ENCODE results near the gene CCDC8. TPM values are rescaled to one million over a fixed set of nuclear protein-coding genes. Genes with fewer than 3 reads are reported as not detected.

CCDC8 gene
- total RNA-seq, 3 donors from 2014 or later: 2.2 to 29.7 (median 16.4) TPM

DNA sequence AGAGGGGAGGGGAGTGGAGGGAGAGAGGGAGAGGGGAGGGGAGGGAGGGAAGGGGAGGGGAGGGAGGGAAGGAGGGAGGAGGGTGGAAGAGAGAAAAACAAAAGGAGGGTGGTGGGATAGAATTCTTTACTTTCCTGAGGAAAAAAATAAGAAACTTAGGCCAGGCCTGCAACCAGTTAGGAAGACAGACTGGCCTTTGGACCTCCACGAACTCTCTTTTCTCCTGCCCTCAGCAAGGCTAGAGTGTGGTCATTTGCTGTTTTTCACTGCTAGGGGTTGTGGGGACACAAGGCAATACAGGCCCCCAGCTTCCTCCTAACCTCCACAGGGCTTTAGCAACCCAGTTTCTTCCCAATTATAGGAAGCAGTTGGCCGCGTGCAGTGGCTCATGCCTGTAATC, 4.2 kb downstream of the CCDC8 start:
- intact Hi-C loops (cut with DNase I; ENCODE audit: low total_unique reads): no loop called here
- no peaks in the 10 kb centered on the region for H3K9me3 ChIP-seq
- peak overlapping the region; percentile 58 to 66 for H3K27ac ChIP-seq
- no peak overlapping the region for H3K4me3 ChIP-seq
- no peaks in the 10 kb centered on the region for H3K36me3 ChIP-seq
- H3K27me3 ChIP-seq: peaks cover 0 to 4% of the 10 kb centered on the region in 2 donors
- H3K4me1 ChIP-seq: peaks cover 0 to 3% of the 10 kb centered on the region in 2 donors
- DNase-seq (ENCODE audit: low spot score in 2 of 2): no peak
- TF ChIP-seq POLR2A (IDR thresholded peaks at IDR 0.05): no peak
- TF ChIP-seq POLR2AphosphoS5 (IDR thresholded peaks at IDR 0.05): no peak
- TF ChIP-seq CTCF (IDR thresholded peaks at IDR 0.05): no peak

- H3K27ac ChIP-seq: peak overlapping the region; percentile 66 to 84
- H3K4me1 ChIP-seq: peaks cover 0 to 3% of the 10 kb centered on the region in 2 donors
- no peaks in the 10 kb centered on the region for H3K9me3 ChIP-seq
- no peaks in the 10 kb centered on the region for H3K36me3 ChIP-seq
- intact Hi-C loops (cut with DNase I; ENCODE audit: low total_unique reads): no loop called here
- peak overlapping the region in 2 of 3 donors; percentile 38 to 58 for H3K4me3 ChIP-seq
- H3K27me3 ChIP-seq: peaks cover 0 to 4% of the 10 kb centered on the region in 2 donors
- TF ChIP-seq CTCF (IDR thresholded peaks at IDR 0.05) (no peak), POLR2AphosphoS5 (IDR thresholded peaks at IDR 0.05) (peak in 1 of 3 donors; percentile 52)
- peak in 1 of 2 donors; percentile 75 for DNase-seq (ENCODE audit: low spot score in 2 of 2)
Measured at GRCh38 chr19:46408664-46409039, 4.7 kb downstream of the CCDC8 start.

DNA sequence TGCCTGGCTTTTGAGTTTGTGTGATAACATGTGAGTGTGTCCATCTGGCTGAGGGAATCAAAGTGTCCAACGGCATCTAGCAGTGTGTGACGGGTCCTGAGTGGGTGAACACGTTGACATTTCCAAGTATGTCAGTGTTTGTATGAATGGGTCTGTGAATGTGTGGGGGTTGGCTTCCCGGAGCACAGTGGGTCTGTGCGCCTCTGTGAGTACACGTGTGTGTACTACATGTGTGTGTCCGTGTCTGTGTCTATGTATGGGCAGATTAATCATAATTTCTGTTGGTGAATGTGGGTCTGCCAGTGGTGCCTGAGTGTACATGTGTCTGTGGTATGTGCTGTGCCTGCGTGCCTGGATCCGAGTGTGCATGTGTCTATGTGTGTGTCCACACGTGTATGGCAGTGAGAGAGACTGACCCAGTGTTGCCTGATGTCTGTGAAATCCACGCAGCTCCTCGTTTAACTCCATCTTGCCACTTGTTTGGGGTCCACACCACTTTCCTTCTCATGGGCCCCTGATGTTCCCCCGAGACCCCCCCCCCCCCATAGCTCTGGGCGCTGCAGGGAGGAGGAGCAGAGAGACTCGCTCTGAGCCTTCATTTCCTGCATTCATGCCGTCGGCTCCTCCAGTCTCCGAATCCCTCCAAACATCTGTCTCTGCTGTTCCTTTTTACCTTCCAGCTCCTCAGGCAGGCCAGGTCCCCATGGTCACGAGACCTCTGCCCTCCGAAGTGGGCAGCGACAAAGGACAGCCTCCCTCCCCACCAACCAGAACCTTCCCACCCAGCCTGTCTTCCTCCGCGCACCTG, 5.3 kb downstream of the CCDC8 start:
- H3K4me3 ChIP-seq: peak overlapping the region in 2 of 3 donors; percentile 38 to 58
- no peaks in the 10 kb centered on the region for H3K9me3 ChIP-seq
- peak overlapping the region; percentile 66 to 84 for H3K27ac ChIP-seq
- H3K36me3 ChIP-seq: no peaks in the 10 kb centered on the region
- intact Hi-C loops (cut with DNase I; ENCODE audit: low total_unique reads): no loop called here
- H3K27me3 ChIP-seq: peaks cover 0 to 4% of the 10 kb centered on the region in 2 donors
- no peak for DNase-seq (ENCODE audit: low spot score in 2 of 2)
- H3K4me1 ChIP-seq: peaks cover 0 to 3% of the 10 kb centered on the region in 2 donors
- TF ChIP-seq POLR2A (IDR thresholded peaks at IDR 0.05): no peak
- TF ChIP-seq POLR2AphosphoS5 (IDR thresholded peaks at IDR 0.05): no peak
- TF ChIP-seq CTCF (IDR thresholded peaks at IDR 0.05): no peak

GRCh38 chr19:46406976-46407375, 6.4 kb downstream of the CCDC8 start:
- H3K4me1 ChIP-seq: peaks cover 3% of the 10 kb centered on the region in 2 donors
- H3K27ac ChIP-seq: peak overlapping the region; percentile 29 to 48
- peaks cover 0 to 4% of the 10 kb centered on the region in 2 donors for H3K27me3 ChIP-seq
- no peak overlapping the region for H3K4me3 ChIP-seq
- intact Hi-C loops (cut with DNase I; ENCODE audit: low total_unique reads): no loop called here
- no peak for DNase-seq (ENCODE audit: low spot score in 2 of 2)
- no peaks in the 10 kb centered on the region for H3K9me3 ChIP-seq
- no peaks in the 10 kb centered on the region for H3K36me3 ChIP-seq
- TF ChIP-seq POLR2AphosphoS5 (IDR thresholded peaks at IDR 0.05): no peak
- no peak for TF ChIP-seq POLR2A (IDR thresholded peaks at IDR 0.05)
- no peak for TF ChIP-seq CTCF (IDR thresholded peaks at IDR 0.05)

GRCh38 chr19:46404753-46405468, 8.5 kb downstream of the CCDC8 start:
- no peaks in the 10 kb centered on the region for H3K9me3 ChIP-seq
- DNase-seq (ENCODE audit: low spot score in 2 of 2): peak in 1 of 2 donors; percentile 53
- H3K4me3 ChIP-seq: peak overlapping the region; percentile 27 to 71 (median 57)
- H3K27me3 ChIP-seq: peaks cover 0 to 4% of the 10 kb centered on the region in 2 donors
- peak overlapping the region; percentile 79 to 89 for H3K27ac ChIP-seq
- no peaks in the 10 kb centered on the region for H3K36me3 ChIP-seq
- H3K4me1 ChIP-seq: peaks cover 3% of the 10 kb centered on the region in 2 donors
- intact Hi-C loops (cut with DNase I; ENCODE audit: low total_unique reads): no loop called here
- TF ChIP-seq CTCF (IDR thresholded peaks at IDR 0.05) (peak in 1 of 3 donors; percentile 21), POLR2AphosphoS5 (IDR thresholded peaks at IDR 0.05) (no peak)
